Neural crest cell (in vitro differentiated cells): ENCODE data around the gene TWIST2. TPM values are rescaled to one million over a fixed set of nuclear protein-coding genes. Genes with fewer than 3 reads are reported as not detected.

ENCODE experiments used
- DNase-seq: peaks from one replicate; pipeline ENCODE4 v3.0.0; 2021; ENCODE audit warnings: low read depth, mixed read lengths, low spot score
- H3K27ac Mint-ChIP-seq: one replicate; pipeline ENCODE4 v1.8.0; 2021; ENCODE audit warnings: mild to moderate bottlenecking, mixed read lengths; ENCODE audit not compliant: unreplicated experiment
- H3K27me3 Mint-ChIP-seq: 2 replicates; pipeline ENCODE4 v1.8.0; 2021; ENCODE audit warnings: low read depth, mild to moderate bottlenecking, mixed read lengths
- H3K36me3 Mint-ChIP-seq: 2 replicates; pipeline ENCODE4 v1.8.0; 2021; ENCODE audit warnings: low read depth, mild to moderate bottlenecking, mixed read lengths
- H3K4me1 Mint-ChIP-seq: 2 replicates; pipeline ENCODE4 v1.8.0; 2021; ENCODE audit warnings: mixed read lengths
- H3K4me3 Mint-ChIP-seq: one replicate; pipeline ENCODE4 v1.8.0; 2021; ENCODE audit warnings: mild to moderate bottlenecking, mixed read lengths
- H3K9me3 Mint-ChIP-seq: 2 replicates; pipeline ENCODE4 v1.8.0; 2021; ENCODE audit warnings: mixed read lengths
- CTCF ChIP-seq: fragments of 200-600 bp; sonication (generic); conservative IDR thresholded peaks from 2 replicates; pipeline ENCODE4 v1.5.0; 2021; ENCODE audit warnings: antibody characterized with exemption, mild to moderate bottlenecking
- total RNA-seq: library from RNA; stranded (reverse); gene quantifications from 2 replicates; pipeline ENCODE4 v1.2.1, GENCODE V29; 2021

The TWIST2 gene
- total RNA-seq, 1 donor from 2014 or later, result 0.96 TPM

DNA sequence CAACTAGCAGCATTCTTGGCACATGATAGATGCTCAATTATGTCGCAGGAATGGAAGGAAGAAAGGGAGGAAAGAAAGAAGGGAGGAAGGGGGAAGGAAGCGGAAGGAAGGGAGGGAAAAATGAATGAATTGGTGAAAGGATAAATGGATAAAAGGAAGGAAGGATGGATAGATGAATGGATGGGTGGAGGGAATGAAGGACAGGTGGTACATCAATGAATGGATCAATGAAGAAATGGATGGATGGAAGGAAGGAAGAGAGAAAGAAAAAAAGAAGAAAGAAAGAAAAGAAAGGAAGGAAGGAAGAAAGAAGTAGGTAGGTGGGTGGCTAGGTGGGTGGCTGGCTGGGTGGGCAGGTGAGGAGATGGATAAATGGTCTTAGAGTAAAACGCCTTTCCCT is 56.8 kb downstream of the TWIST2 start:
- Mint-ChIP-seq H3K36me3 (no peaks in the 10 kb centered on the region), H3K9me3 (no peaks in the 10 kb centered on the region), H3K4me1 (peaks cover 8% of the 10 kb centered on the region), H3K27me3 (no peaks in the 10 kb centered on the region), H3K4me3 (no peak overlapping the region), H3K27ac (no peak overlapping the region)
- no peak for DNase-seq
- no peak for TF ChIP-seq CTCF

GRCh38 chr2:238905224-238905623 is 57.3 kb downstream of the TWIST2 start:
- DNase-seq, result no peak
- Mint-ChIP-seq H3K36me3 (no peaks in the 10 kb centered on the region), H3K4me3 (no peak overlapping the region), H3K27me3 (no peaks in the 10 kb centered on the region), H3K9me3 (no peaks in the 10 kb centered on the region), H3K27ac (no peak overlapping the region), H3K4me1 (peaks cover 8% of the 10 kb centered on the region)
- no peak for TF ChIP-seq CTCF

- peak overlapping the region; percentile 12 for H3K27ac Mint-ChIP-seq
- peaks cover 5% of the 10 kb centered on the region for H3K4me1 Mint-ChIP-seq
- no peaks in the 10 kb centered on the region for H3K36me3 Mint-ChIP-seq
- DNase-seq, result no peak
- no peak overlapping the region for H3K4me3 Mint-ChIP-seq
- no peaks in the 10 kb centered on the region for H3K27me3 Mint-ChIP-seq
- no peak for TF ChIP-seq CTCF
- H3K9me3 Mint-ChIP-seq, result no peaks in the 10 kb centered on the region
Observed at GRCh38 chr2:238905644-238906043, 57.8 kb downstream of the TWIST2 start.

GRCh38 chr2:238906254-238906935 is 58.5 kb downstream of the TWIST2 start:
- no peak for TF ChIP-seq CTCF
- no peaks in the 10 kb centered on the region for H3K36me3 Mint-ChIP-seq
- no peaks in the 10 kb centered on the region for H3K9me3 Mint-ChIP-seq
- no peak overlapping the region for H3K27ac Mint-ChIP-seq
- no peak overlapping the region for H3K4me3 Mint-ChIP-seq
- H3K4me1 Mint-ChIP-seq, result peaks cover 4% of the 10 kb centered on the region
- no peak for DNase-seq
- H3K27me3 Mint-ChIP-seq, result no peaks in the 10 kb centered on the region

DNA sequence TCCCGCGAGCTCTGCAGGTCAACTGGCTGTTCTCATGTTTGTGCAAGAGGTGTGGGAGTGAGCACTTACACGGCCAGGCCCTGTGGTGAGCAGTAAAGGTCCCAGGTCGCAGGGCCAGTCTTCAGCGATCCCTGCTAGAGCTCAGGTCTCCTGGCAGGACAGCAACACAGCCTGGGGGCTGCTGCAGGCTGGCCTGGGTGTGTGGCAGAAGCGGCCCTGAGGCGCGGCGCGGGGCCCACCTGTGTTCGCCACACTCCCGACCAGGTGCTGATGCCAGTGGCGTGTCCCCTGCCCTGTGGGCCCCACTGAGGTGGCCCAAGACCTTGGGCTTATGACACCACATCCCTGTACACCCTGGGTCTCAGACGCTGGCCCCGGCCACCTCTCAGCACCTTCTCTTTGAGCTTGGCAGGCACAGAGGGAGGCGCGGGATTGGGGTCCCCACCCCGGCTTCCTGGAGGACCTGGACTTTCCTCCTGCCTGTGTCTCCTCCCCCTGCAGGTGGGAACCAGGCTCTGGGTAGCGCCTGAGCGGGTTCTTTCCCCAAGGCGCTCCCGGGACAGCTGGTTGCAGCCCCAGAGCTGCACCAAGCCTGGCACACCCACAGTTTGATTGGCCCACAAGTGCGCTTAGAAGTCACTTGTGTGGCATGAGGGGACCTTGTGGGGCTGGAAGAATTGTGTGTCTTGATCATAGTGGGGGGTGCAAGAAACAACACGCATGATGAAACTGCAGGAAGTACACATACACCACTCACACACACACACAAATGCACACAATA is 59.2 kb downstream of the TWIST2 start:
- Mint-ChIP-seq H3K27ac (no peak overlapping the region), H3K4me3 (no peak overlapping the region), H3K27me3 (no peaks in the 10 kb centered on the region), H3K9me3 (no peaks in the 10 kb centered on the region), H3K36me3 (no peaks in the 10 kb centered on the region), H3K4me1 (peaks cover 8% of the 10 kb centered on the region)
- no peak for DNase-seq
- TF ChIP-seq CTCF, result no peak
